K562 (cell line): Measurements from ENCODE around the gene ARRB2. TPM values are rescaled to one million over a fixed set of nuclear protein-coding genes. Genes with fewer than 3 reads are reported as not detected.
A peak's percentile ranks its signal among the peaks of the same experiment; 100 is the strongest.

Source experiments
- ARID1B ChIP-seq: fragments of 450-650 bp; IDR thresholded peaks from 2 replicates; pipeline ENCODE4 v1.6.1; 2016; ENCODE audit warnings: antibody characterized with exemption, mild to moderate bottlenecking, inconsistent platforms
- BCL6 ChIP-seq: fragments of 250-450 bp; sonication (Bioruptor Pico); IDR thresholded peaks from 2 replicates; pipeline ENCODE4 v1.4.0; 2020
- CREM ChIP-seq: IDR thresholded peaks from 2 replicates; pipeline ENCODE4 v1.6.1; 2014; ENCODE audit warnings: antibody characterized with exemption, low read depth
- DPF2 ChIP-seq: fragments of 450-650 bp; IDR thresholded peaks from 2 replicates; pipeline ENCODE4 v1.6.1; 2016
- E4F1 ChIP-seq: fragments of 250-450 bp; sonication (Bioruptor Pico); IDR thresholded peaks from 2 replicates; pipeline ENCODE4 v1.5.0; 2021; ENCODE audit warnings: mild to moderate bottlenecking, borderline replicate concordance
- FIP1L1 ChIP-seq: fragments of 200-400 bp; formaldehyde crosslinking; IDR thresholded peaks from 2 replicates; pipeline ENCODE4 v1.6.1; 2018; ENCODE audit warnings: mild to moderate bottlenecking, low read depth, low read length; ENCODE audit not compliant: poor library complexity, severe bottlenecking
- FOSL1 ChIP-seq: fragments of 200-800 bp; sonication (Bioruptor generic); conservative IDR thresholded peaks from 2 replicates; pipeline ENCODE4 v1.6.1; 2016; ENCODE audit warnings: missing genetic modification characterization, missing compliant biosample characterization
- HDAC1 ChIP-seq, 2 experiments: fragments of 450-650 bp; IDR thresholded peaks; 2 replicates each; pipeline ENCODE4 v1.6.1; 2016 to 2017; ENCODE audit warnings: inconsistent platforms in 1 of 2, mild to moderate bottlenecking in 1 of 2, moderate library complexity in 1 of 2
- HNRNPLL ChIP-seq: fragments of 200-400 bp; formaldehyde crosslinking; IDR thresholded peaks from 2 replicates; pipeline ENCODE4 v1.6.1; 2017; ENCODE audit warnings: low read length, low read depth, mild to moderate bottlenecking; ENCODE audit not compliant: poor library complexity, severe bottlenecking
- HNRNPUL1 ChIP-seq: fragments of 200-400 bp; formaldehyde crosslinking; IDR thresholded peaks from 2 replicates; pipeline ENCODE4 v1.6.1; 2017; ENCODE audit warnings: low read length
- JUND ChIP-seq, 2 experiments: IDR thresholded peaks; 2 replicates in 1 of 2; 3 replicates in 1 of 2; pipeline ENCODE4 v1.6.1; 2011; ENCODE audit warnings: borderline replicate concordance in 2 of 2, low read depth in 2 of 2, low read length in 2 of 2, improper control_type of control experiment in 1 of 2, missing biosample characterization in 1 of 2, missing genetic modification characterization in 1 of 2, missing genetic modification reagents in 1 of 2
- MCM7 ChIP-seq, 2 experiments: fragments of 450-650 bp; IDR thresholded peaks; 2 replicates each; pipeline ENCODE4 v1.6.1; 2016 to 2018
- NR2C1 ChIP-seq, 2 experiments: fragments of 450-650 bp; IDR thresholded peaks; 2 replicates each; pipeline ENCODE4 v1.6.1; 2017; ENCODE audit warnings: mild to moderate bottlenecking in 2 of 2, antibody characterized with exemption in 1 of 2, inconsistent platforms in 1 of 2, missing compliant biosample characterization in 1 of 2, missing genetic modification characterization in 1 of 2
- NR2C2 ChIP-seq, 2 experiments: fragments of 200-800 bp in 1 of 2; sonication (Bioruptor generic) in 1 of 2; sonication (generic) in 1 of 2; formaldehyde crosslinking in 1 of 2; IDR thresholded peaks; 2 replicates each; pipeline versions ENCODE4 v1.6.1 to v1.8.0; 2016 to 2022; ENCODE audit warnings: mild to moderate bottlenecking in 1 of 2, missing compliant biosample characterization in 1 of 2, missing genetic modification characterization in 1 of 2, missing genetic modification reagents in 1 of 2
- SNIP1 ChIP-seq: fragments of 450-650 bp; IDR thresholded peaks from 2 replicates; pipeline ENCODE4 v1.7.1; 2017; ENCODE audit warnings: low read depth, mild to moderate bottlenecking
- USF2 ChIP-seq: sonication (generic); formaldehyde crosslinking; IDR thresholded peaks from 2 replicates; pipeline ENCODE4 v1.5.0; 2020; ENCODE audit warnings: missing genetic modification reagents
- XRCC5 ChIP-seq: fragments of 200-400 bp; formaldehyde crosslinking; IDR thresholded peaks from 2 replicates; pipeline ENCODE4 v1.6.1; 2017; ENCODE audit warnings: low read depth, mild to moderate bottlenecking, low read length
- ZBTB5 ChIP-seq: fragments of 450-650 bp; IDR thresholded peaks from 2 replicates; pipeline ENCODE4 v1.6.1; 2017; ENCODE audit warnings: antibody characterized with exemption
- ZNF143 ChIP-seq: sonication (generic); formaldehyde crosslinking; IDR thresholded peaks from 2 replicates; pipeline ENCODE4 v1.9.0; 2022; ENCODE audit warnings: mild to moderate bottlenecking, missing genetic modification reagents
- ZNF347 ChIP-seq: fragments of 450-650 bp; formaldehyde crosslinking; IDR thresholded peaks from 2 replicates; pipeline ENCODE4 v1.4.0; 2020; ENCODE audit warnings: low read depth, mild to moderate bottlenecking, moderate library complexity
- polyA plus RNA-seq, 8 experiments: library from polyadenylated mRNA; depleted of rRNA in 4 of 8; stranded (reverse) in 5 of 8; unstranded in 3 of 8; fragments of >200 nt; fragmentation: Nextera tagmentation in 2 of 8; fragmentation: Illumina TruSeq in 1 of 8; extraction: Ambion mirVana in 2 of 8; extraction: Trizol in 1 of 8; gene quantifications; 2 replicates each; pipeline versions ENCODE4 v1.2.1 to v1.2.3, GENCODE V29; 2011 to 2014; ENCODE audit warnings: inconsistent platforms in 1 of 8, missing spikeins in 1 of 8
- total RNA-seq, 7 experiments: library from RNA; depleted of rRNA in 6 of 7; stranded (reverse); fragments of >200 nt in 6 of 7; fragmentation: Illumina TruSeq in 2 of 7; extraction: Trizol in 2 of 7; gene quantifications; 2 replicates each; pipeline versions ENCODE4 v1.2.1 to v1.2.3, GENCODE V29; 2011 to 2021; ENCODE audit warnings: low replicate concordance in 1 of 7
- TF ChIP-seq, protein P1 (sequence below): sonication (generic); formaldehyde crosslinking; IDR thresholded peaks from 2 replicates; pipeline ENCODE4 v1.8.1; 2023; ENCODE audit warnings: mild to moderate bottlenecking, missing genetic modification reagents, moderate library complexity

ARRB2 gene
- total and polyA plus RNA-seq, 9 of the 15 experiments (the other 6 are each of a cell fraction or from before 2014, with no cell fraction given), result 0.79 to 15.3 (median 8.8) TPM

DNA sequence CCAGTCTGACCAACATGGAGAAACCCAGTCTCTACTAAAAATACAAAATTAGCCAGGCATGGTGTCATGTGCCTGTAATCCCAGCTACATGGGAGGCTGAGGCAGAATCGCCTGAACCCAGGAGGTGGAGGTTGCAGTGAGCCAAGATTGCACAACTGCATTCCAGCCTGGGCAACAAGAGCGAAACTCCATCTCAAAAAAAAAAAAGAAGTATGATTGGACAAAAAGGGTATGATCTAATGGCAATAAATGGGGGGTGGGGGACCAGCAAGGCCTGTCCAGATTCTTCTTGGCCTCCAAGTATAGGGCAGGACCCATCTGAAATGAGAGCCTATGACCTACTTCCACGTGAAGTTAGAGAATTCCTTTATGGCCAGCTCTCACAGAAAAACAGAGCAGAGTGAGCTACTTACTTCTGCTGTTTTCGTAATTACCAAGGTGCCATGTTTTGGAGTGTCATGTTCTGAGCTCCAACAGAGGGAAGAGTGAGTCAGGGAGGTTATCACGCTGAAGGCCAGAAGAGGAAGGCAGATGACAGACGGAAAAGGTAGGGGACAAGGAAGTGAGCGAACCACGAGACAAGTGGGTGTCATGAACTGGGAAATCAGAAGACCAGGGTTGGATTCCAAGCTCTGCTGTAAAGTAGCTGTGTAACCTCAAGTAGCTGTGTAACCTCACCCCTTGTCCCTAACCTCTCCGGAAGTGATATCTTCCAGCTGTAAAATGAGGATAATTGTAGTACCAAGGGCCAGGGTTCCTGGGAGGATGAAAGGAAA is 25.6 kb downstream of the ARRB2 start (continued):
- TF ChIP-seq E4F1, result no peak
- TF ChIP-seq ZNF143, result no peak
- TF ChIP-seq FOSL1 (tag), result peak; percentile 41; the same call in 1 of the 2 replicates
- TF ChIP-seq NR2C1 (IDR thresholded peaks at IDR 0.05), result peak; percentile 58; the same call in 1 of the 2 replicates
- peak; percentile 76 for TF ChIP-seq NR2C1 (tag; IDR thresholded peaks at IDR 0.05)
- no peak for TF ChIP-seq HNRNPUL1
- 0 out of 2 replicates have a peak, but pooled peaks have one; percentile 22 for TF ChIP-seq CREM
- no peak for TF ChIP-seq HNRNPLL
- TF ChIP-seq ARID1B, result 0 out of 2 replicates have a peak, but pooled peaks have one; percentile 29
- no peak for TF ChIP-seq ZBTB5
- no peak for TF ChIP-seq BCL6
- TF ChIP-seq MCM7 (IDR thresholded peaks at IDR 0.05), result no peak
- peak; percentile 25; the same call in 1 of the 2 replicates for TF ChIP-seq JUND (IDR thresholded peaks at IDR 0.05; ENCODE audit: borderline replicate concordance, low read depth, low read length)
- 0 out of 3 replicates have a peak, but pooled peaks have one; percentile 11 for TF ChIP-seq JUND (tag; IDR thresholded peaks at IDR 0.05; ENCODE audit: borderline replicate concordance, low read depth, low read length)
- TF ChIP-seq USF2 (CRISPR knock-in tag), result no peak
- no peak for TF ChIP-seq NR2C2 (CRISPR knock-in tag; IDR thresholded peaks at IDR 0.05)
- TF ChIP-seq NR2C2 (tag; IDR thresholded peaks at IDR 0.05), result peak; percentile 77
- TF ChIP-seq SNIP1, result no peak
- TF ChIP-seq XRCC5, result no peak
- peak in 1 of 2 experiments; percentile 71; a peak in 2 of 4 replicates for TF ChIP-seq HDAC1 (IDR thresholded peaks at IDR 0.05)
- TF ChIP-seq DPF2, result peak; percentile 56
- TF ChIP-seq, protein P1, sequence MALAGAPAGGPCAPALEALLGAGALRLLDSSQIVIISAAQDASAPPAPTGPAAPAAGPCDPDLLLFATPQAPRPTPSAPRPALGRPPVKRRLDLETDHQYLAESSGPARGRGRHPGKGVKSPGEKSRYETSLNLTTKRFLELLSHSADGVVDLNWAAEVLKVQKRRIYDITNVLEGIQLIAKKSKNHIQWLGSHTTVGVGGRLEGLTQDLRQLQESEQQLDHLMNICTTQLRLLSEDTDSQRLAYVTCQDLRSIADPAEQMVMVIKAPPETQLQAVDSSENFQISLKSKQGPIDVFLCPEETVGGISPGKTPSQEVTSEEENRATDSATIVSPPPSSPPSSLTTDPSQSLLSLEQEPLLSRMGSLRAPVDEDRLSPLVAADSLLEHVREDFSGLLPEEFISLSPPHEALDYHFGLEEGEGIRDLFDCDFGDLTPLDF (CRISPR knock-in tag), result no peak
- TF ChIP-seq FIP1L1, result no peak
- no peak for TF ChIP-seq ZNF347 (CRISPR knock-in tag)
